Brain pericyte (primary cell): ENCODE results near the gene SLC66A1.

Experiments
- DNase-seq: peaks from one replicate; pipeline ENCODE4 v3.0.0-alpha.2; 2012; ENCODE audit warnings: low read depth, low spot score

SLC66A1 gene

DNA sequence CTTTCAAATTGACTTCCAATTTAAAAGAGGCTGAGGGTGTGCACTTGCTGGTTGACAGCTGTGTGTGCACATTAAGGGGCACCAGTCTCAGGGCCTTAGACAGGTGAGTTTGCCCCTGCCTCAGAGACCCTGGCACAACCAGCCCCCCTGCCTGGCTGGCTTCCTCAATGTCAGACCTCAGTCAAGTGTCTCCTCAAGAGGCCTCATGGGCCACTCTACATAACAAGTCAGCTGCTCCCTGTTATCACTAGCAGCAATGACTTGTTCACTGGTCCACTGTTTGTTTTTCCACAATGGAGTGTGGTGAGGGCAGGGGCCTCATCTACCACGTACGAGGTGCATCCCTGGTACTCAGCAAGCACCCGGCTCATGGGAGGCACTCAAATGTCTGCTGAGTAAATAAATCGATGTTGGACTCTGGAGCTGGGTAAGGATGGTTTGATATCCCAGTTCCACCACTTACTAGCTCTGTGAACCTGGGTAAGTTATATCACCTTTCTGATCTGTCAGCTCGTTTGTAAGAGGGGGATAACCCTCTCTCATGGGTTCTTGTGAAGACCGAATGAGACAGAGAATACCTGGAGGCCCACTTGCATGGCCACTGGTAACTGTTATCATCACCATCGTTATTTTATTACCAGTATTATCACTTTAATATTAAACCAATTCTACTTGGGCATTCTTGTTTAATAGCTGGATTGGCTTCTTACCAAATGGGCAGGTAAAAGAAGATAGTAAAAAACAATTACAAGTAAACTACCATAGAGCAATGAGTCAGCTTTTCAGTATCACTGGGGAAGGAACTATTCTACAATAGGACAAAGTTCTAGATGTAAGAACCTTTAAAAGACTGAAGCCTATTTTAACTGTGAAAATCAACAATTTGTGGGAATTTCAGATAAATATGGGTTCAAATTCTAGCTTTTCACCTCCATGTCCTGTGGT lies 64.6 kb downstream of the SLC66A1 start:
- DNase-seq, result no peak

DNA sequence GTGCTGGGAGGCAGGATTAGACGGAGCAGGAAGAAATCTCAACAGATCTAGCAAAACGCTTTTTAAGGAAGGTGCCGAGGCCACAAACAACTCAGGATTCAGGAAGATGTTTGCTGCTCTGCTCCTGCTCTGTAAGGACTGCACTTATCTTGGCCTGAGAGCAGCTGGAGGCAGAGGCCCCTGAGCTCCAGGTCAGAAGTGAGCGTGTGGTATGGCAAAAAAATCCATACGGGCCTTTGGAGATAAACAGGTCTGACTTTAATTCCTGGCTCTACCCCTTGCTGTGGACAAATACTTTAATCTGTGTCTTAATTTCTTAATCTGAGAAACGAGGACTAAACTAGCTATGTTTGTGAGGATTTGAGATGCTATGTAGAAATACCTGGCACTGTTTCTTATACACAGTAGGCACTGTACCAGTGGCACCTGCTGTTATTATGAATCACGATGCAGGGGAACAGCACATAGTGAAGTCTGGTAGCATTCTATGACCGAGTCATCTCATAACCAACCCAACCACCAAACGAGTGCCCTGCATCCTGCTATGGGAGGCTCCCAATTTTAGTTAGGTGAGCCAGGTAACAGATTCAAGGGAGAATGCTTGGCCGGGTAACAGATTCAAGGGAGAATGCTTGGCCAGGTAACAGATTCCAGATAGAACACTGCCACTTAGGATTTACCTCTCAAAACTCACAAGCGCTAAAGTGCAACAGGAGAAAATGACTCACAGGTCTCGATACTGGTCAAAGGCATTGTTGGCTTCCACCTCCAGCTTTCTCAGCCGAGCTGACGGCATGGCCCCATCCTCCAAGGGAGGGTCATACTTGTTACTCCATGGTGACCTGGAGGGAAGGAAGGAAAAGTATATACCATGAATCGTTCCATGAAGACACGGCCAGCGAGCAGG lies 65.9 kb downstream of the SLC66A1 start:
- no peak for DNase-seq
